NCI-H146 (cell line): ENCODE data around the gene UBE2B.
"Not testable (repeated sequence)": the region's sequence is repeated elsewhere in the genome, so short reads cannot be mapped to it uniquely, and the experiment has no call there.

Source experiments
- DNase-seq: peaks from one replicate; lab custom pipeline; 2025; lab: John Stamatoyannopoulos, UW

Gene UBE2B

DNA sequence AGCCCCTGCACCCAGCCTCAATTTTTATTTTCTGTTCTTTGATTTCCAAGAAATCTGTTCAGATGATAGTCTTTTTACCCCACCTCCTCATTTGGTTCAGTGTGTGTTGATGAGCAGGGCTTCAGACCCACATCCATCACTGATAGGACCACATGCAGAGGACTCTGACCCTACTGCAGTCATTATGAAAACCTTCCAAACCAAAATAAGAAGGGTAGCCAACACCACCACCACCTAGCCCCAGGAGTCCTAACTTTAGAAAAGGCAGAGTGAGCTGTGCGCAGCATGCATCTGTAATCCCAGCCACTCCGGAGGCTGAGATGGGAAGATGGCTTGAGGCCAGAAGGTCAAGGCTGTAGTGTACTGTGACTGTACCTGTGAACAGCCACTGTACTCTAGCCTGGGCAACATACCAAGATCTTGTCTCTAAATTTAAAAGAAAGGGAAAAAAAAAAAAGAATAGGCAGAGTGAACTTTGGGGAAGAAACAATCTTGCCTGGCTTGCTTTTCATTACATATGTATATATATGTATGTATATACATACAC lies 27.3 kb downstream of the UBE2B start:
- no peak for DNase-seq

DNA sequence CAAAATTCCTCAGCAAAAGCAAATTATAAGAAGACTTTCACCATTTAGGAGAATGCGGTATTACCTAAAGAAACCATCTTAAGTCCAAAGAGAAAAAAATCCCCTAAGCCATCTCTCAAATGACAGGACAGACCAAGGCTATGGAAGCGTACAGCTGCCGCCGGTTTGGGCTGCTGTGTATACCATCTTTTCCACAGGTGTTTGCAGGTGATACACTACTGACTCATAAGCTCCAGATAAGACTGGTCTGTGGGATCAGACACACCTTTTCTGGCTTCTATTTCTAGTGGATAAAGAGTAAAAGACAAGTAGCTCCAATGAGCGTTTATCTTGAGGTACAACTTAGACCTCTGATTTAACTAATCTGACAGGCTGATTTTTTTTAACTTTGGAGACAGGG lies 32.6 kb downstream of the UBE2B start:
- DNase-seq: no peak

DNA sequence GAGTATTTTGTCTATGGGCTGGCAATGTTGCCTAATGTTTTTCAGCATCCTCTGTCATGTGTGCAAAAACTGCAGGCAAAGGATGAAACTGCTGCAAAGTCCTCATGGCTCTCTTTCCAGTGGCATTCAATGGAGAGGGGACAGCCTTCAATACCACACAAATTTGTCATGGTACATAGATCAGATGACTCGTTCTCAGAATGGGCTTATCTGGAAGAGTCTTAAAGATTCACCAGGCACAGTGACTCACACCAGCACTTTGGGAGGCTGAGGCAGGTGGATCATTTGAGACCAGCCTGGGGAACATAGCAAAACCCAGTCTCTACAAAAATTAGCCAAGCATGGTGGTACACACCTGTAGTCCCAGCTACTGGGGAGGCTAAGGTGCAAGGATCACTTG lies 35.0 kb downstream of the UBE2B start:
- no peak for DNase-seq

DNA sequence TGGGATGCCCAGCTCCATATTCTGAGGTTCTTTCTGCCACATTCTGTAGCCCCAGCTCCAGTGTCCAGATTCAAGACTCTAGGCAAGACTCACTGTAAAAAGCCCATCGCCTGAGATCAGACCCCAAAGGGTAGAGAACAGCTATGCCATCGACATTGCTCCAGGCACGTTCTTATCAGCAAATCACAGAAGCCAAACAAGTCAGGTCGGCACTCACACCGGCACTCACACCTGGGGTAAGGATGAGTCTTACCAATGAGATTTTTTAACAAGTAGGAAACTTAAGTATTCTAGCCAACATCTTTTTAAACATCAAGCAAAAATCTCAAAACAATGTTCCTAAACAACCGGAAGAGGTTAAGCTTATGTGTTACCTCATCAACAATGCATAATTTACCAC lies 38.0 kb downstream of the UBE2B start:
- no peak for DNase-seq

DNA sequence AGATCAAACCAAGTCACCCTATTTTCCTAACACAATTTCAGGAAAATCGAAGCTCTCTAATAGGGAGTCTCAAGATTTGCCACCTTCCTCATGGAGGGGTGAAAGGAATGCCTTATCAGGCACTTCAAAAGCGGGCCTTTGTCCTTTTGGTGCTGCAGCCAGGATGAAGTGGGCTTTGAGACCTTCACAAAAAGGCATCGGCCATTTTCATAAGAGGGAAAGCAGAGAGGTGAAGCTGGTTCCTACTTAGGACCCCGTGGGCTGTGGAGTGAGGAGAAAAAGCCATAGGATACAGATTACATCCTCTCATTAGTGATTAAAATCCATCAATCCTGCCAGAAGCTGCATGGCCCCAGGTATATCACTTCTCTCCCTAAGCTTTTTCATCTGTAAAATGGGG lies 39.5 kb downstream of the UBE2B start:
- no peak for DNase-seq

DNA sequence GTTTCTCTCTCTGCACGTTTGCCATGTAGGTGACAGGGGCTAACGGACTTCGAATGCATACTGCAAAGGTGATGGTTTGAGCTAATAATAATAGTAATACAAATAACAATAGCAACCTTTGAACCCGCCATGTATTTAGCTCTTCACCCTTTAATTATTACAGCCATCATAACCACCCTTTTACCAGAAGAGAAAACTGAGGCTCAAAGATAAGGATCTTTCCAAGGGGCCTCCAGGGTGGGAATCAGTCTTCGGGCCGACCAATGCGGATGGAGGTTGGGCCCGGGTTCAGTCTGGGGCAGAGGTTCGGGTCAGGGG lies 39.8 kb downstream of the UBE2B start:
- DNase-seq: no peak

DNA sequence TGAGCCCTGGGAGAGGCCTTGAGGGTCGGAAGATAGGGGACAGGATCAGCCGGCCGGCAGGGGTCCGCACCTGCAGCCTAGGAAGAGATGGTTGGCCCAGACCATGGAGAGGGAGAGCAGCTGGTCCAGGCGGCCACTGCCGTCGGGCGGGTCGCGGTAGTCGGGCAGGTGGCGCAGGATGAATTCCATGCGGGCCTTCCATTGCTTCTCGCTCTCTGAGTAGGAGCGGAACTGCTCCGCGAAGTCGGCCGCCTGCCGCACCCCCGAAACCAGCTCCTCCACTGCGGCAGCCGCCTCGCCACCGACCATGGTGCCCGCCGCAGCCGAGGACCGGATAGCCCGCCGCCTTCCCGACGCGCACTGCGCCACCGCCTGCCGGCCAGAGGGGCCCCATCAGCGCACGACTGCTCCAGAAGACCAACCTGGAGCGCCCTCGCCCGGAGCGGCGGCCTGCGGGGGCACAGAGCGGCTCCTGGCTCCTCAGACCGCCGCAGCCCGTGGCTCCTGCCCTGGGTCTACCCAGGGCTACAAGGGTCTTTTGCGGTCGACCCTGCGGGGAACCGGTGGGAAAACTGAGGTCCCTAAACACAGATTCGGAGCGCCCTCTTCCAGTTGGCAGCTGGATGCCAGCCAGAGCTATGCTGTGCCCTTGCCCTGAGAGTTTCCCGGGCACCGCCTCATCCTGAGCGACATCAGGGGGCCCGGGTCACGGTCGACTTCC lies 40.3 kb downstream of the UBE2B start, which contains the start of gene CDKN2AIPNL:
CDKN2AIPNL (minus strand) TSS at position 336 of the 721 bp plus-strand sequence; CDS start at position 309, 27 bp downstream.
- peak; percentile 81 for DNase-seq

DNA sequence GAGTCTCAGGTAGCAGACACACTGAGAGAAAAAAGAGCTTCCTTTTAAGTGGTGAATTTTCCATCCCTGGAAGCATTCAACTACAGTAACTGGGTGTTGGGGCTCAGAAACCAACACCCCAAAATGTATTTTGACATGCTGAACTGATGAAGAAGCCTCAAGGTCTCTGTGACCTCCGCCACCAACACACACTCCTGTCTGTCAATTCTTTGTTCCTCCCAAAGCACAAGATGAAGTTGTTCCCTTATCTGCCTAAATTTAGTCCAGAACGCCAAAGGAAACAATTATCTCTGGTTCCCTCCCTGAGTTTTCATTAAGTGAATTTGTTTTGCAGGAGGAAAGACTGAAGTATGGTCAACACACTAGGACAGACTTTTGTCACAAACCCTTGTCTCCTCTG lies 41.7 kb downstream of the UBE2B start:
- DNase-seq: no peak

DNA sequence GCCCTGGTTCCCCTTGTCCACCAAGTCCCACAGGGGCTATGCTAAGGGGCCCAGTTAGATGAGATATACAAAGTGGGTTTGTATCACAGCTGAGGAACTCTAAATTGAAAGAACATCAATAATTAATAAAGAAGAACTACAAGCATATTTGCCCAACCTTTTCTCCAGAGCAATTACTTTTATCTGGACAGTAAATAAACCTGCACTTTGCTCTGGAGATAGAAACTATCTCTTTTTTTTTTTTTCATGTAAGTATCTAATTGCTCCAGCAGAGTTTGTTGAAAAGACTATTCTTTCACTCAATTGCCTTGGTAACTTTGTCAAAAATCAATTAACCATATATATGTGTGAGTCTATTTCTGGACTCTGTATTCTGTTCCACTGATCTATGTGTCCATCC lies 46.3 kb downstream of the UBE2B start:
- DNase-seq: peak; percentile 3

DNA sequence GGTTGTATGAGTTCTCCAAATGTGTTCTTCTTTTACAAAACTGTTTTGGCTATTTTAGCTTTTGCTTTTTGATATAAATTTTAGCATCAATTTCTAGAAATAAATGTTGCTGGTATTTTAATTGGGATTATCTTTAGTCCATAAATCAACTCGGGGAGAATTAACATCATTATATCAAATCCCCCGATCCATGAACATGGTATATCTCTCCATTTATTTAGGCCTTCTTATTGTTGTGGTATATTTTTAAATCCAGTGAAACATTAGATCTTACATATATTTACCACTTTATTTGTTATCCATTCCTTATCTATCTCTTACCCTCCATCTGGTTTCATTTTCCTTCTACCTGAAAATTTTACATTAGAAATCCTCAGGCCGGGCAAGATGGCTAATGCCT lies 47.6 kb downstream of the UBE2B start:
- DNase-seq: no peak

DNA sequence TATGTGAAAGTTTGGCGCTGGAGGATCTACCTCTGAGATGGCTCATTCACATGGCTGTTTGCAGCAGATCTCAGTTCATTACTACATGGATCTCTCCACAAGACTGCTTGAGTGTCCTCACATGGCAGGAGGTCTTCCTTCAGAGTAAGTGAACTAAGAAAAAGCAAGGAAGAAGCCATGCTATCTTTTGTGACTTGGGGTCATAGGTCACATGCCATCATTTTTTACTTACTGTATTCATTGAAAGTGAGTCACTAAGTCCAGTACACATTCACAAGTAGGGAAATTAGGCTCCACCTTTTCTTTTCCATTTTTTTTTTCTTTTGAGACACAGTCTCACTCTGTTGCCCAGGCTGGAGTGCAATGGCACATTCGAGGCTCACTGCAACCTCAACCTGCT lies 49.0 kb downstream of the UBE2B start:
- no peak for DNase-seq

DNA sequence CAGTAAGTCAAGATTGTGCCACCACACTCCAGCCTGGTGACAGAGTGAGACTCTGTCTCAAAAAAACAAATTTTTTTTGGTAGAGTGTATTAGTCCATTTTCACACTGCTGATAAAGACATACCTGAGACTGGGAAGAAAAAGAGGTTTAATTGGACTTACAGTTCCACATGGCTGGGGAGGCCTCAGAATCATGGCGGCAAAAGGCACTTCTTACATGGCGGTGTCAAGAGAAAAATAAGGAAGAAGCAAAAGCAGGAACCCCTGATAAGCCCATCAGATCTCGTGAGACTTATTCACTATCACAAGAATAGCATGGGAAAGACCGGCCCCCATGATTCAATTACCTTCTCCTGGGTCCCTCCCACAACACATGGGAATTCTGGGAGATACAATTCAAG lies 49.7 kb downstream of the UBE2B start:
- not testable (repeated sequence) for DNase-seq

DNA sequence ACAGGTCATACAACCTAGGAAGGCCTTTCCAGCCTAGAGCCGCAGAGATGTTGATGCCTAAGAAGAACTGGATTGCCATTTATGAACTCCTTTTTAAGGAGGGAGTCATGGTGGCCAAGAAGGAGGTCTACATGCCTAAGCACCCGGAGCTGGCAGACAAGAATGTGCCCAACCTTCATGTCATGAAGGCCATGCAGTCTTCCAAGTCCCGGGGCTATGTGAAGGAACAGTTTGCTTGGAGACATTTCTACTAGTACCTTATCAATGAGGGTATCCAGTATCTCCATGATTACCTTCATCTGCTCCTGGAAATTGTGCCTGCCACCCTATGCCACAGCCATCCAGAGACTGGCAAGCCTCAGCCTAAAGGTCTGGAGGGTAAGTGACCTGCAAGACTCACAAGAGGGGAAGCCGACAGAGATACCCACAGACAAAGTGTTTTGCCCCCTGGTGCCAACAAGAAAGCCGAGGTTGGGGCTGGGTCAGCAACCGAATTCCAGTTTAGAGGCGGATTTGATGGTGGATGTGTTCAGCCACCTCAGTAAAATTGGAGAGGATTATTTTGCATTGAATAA lies 51.5 kb downstream of the UBE2B start:
- DNase-seq: no peak

DNA sequence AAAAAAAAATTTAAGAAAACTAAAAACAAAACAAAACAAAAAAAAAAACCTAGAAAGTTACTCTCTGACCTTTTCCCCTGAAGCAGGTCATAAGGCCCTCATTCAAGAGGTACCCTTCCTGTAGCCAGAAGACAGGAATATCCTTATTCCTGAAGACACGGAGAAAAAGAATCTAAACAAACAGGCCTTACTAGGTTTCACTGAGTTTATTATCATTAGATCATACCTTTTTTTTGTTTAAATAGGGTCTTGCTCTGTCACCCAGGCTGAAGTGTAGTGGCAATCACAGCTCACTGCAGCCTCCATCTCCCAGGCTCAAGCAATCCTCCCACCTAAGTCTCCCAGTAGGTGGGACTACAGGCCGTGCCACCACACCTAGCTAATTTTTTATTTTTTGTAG lies 52.0 kb downstream of the UBE2B start:
- no peak for DNase-seq

DNA sequence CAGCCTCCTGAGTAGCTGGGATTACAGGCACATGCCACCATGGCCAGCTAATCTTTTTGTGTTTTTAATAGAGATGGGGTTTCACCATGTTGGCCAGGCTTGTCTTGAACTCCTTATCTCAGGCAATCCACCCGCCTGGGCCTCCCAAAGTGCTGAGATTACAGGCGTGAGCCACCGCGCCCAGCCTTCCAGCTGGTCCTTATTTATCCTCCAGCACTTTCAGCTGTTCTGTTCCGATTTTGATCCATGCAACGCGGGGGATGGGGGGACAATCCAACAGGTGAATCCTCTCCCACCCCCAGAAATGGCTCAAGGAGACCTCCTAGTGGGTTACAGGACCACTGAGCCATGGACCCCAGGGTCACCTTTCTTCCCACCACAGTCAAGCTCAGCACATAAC lies 55.0 kb downstream of the UBE2B start:
- DNase-seq: no peak

DNA sequence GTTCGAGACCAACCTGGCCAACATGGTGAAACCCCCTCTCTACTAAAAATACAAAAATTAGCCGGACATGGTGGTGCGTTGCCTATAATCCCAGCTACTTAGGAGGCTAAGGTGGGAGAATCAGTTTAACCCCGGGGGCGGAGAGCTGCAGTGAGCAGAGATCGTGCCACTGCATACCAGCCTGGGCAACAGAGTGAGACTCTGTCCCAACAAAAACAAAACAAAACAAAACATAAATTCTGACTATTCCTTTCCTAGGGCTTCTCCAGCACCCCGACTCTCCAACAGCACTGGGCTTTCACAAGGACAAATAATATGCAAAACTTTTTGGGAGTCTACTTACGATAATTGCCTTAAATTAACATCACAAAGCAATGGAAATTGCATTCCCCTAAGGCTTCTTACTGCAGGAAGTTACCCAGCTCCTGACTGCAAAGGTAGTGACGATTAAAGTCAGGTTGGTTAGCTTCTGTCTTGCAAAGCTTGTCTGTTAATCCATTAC lies 56.2 kb downstream of the UBE2B start:
- peak; percentile 16 for DNase-seq

DNA sequence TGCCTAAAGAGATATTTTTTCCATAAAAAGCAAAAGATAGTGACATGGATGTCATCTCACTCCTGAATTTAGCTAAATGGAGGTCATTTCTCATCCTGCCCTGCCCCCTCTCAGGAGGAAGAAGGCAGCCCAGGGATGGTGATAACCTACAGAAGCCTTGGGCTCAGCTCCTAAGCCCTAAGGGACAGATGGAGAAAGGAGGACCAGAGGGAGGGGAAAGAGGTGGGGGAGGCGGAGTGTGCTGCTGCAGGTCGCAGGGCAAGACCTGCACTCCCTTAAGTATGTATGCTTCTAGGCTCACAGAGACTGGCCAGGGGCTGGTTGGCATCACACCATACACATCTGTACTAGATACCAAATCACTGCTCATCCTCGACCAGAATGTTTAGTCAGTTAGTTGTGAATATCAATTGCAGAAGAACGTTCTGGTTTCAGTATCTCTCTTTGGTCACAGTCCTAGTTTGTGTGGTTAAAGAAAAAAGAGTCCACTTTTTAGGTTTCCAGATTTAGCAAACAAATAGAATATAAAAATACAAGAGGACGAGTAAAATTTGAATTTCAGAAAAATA lies 58.7 kb downstream of the UBE2B start:
- no peak for DNase-seq

DNA sequence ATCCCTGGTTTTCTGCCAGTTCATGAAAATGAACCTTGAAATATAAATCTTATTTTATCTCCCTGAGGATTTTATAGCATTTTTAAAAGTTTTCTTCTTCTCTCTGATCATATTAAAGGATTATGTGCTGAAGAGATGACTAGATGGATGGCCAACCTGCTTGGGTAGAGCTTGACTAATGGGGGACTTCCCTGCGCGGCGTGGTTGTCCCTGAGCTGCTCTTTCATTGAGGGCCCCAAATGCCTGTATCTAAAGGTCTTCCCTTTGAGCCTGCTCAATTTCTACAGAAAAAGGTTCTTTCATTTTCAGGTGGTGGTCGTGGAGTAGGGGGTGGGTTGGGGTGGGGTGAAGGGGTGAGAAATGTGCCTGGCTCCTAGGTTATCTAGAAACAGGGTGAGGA lies 60.8 kb downstream of the UBE2B start:
- no peak for DNase-seq

DNA sequence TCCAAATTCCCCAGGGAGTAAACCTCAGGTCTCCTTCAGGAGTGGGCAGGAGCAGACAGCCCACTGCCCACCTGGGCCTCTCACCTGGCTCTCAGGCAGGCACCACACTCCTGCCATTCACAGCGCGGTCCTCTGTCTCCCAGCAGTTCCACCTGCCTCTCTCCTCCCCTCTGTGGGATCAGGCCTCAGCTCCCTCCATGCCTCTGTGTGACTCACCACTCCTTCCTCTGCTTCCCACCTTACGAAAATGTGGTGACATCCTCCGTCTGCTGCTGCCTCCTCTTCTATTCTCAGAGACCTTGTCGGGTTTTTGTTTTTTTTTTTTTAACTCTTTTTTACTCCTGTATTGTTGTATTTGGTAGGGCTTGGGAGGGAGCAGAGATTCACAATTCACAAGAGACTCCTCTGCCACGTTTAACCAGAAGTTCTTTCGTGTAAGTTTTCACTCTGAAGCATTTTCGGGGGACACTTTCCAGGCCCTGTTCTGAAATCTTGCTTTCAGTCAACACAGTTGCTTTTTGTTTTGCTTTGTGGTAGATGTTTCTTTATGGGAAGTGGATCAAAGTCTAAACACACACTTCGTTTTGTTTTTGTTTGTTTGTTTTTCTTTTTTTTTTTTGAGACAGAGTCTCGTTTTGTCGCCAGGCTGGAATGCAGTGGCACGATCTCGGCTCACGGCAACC lies 61.4 kb downstream of the UBE2B start:
- DNase-seq: no peak

DNA sequence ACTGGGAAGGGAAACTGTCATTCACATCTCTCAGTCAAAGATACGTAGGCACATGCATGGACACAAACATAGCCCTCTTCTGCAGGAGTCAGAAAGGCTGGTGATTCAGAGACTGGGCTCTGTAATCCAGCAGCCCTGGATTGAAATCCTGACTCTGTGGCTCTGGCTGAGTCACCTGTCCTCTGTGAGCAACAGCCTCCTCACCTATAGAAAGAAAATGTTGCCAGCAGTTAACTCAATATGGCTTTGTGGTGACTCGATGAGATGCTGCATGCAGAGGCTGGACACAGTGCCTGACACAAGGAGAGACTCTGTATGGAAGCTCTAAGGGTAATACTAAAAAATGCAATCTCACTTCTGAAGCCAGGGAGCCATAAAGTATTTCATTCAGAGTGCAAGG lies 64.2 kb downstream of the UBE2B start:
- DNase-seq: no peak

DNA sequence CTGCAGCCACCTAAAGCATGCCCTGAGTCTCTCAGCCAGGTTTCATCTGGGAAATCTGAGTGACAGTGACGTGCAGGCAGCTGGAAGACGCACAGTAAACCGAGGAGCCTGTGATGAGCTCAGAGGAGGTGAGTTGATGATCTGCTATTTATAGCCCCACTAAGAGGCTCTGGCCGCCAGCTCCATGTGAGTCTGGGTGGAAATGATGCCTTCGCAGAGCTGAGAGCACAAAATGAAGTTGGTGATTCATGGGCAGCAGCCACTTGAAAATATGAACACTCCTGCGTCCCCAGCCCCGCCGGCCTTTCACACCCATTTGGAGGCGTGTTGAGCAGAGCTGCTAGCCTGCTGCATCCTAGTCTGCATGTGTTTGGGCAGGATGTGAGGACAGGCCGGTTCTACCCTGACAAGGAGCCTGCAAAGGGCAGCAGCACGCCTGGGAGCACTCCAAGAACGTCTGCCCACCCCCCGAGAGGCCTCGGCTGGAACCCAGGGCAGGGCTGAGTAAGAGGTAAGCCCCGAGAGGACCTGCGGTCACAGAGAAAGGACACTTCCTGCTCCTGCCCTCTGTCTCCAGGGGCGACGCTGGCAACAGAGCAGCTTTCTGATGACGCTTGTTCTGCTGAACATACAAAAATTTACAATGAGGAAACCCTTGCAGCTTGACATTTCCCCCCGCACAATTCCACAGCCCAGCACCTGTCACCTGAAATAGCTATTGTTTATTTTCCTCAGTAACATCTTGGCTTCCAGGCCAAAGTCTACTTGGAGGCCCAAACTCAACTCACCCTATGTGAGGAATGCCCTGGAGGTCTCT lies 65.4 kb downstream of the UBE2B start:
- DNase-seq: peak; percentile 60

DNA sequence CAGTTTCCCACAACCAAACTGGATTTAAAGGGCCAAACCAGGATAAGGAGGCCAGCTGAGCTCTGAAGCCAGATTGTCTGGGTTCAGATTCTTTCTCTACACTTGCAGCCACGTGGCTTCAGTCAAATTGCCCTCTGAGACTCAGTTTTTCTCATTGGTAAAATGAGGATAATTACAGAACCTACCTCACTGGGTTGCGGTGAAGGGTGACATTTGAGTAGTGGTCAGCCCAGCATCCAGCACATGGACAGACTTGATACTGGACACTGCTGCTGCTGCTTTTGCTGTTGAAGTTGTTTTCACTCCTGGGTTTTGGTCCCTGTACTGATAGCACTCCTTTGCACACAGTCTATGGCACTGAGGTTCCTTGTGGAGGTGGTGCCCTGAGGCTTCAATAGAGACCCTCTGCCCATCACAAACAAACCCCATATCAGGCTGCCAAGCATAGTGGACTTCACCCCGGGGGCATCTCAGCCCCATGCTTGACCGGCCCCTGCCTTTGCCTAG lies 66.0 kb downstream of the UBE2B start:
- no peak for DNase-seq
